Neuronal stem cell (in vitro differentiated cells): ENCODE measurements around the gene BAG2.

Source experiments
- DNase-seq: peaks from one replicate; pipeline ENCODE4 v3.0.0-alpha.2; 2013; ENCODE audit warnings: low spot score
- H2AFZ ChIP-seq: one replicate; pipeline ENCODE4 v1.6.1; 2013; ENCODE audit warnings: mild to moderate bottlenecking, low read length, inconsistent platforms
- H2AK5ac ChIP-seq: 2 replicates; pipeline ENCODE4 v1.6.1; 2013; ENCODE audit warnings: low read depth, mild to moderate bottlenecking, inconsistent platforms, low read length, moderate library complexity, mixed read lengths
- H2BK120ac ChIP-seq: 2 replicates; pipeline ENCODE4 v1.6.1; 2013; ENCODE audit warnings: low read depth, mild to moderate bottlenecking, inconsistent platforms, low read length, moderate library complexity, mixed read lengths
- H2BK12ac ChIP-seq: one replicate; pipeline ENCODE4 v1.6.1; 2013; ENCODE audit warnings: low read length, inconsistent platforms
- H2BK15ac ChIP-seq: 2 replicates; pipeline ENCODE4 v1.6.1; 2013; ENCODE audit warnings: mild to moderate bottlenecking, low read length, inconsistent platforms, mixed read lengths
- H2BK5ac ChIP-seq: one replicate; pipeline ENCODE4 v1.6.1; 2013; ENCODE audit warnings: inconsistent platforms, mild to moderate bottlenecking, low read length, moderate library complexity
- H3K14ac ChIP-seq: one replicate; pipeline ENCODE4 v1.6.1; 2013; ENCODE audit warnings: low read length, inconsistent platforms
- H3K18ac ChIP-seq: 2 replicates; pipeline ENCODE4 v1.6.1; 2013; ENCODE audit warnings: low read length, inconsistent platforms
- H3K23ac ChIP-seq: 2 replicates; pipeline ENCODE4 v1.6.1; 2013; ENCODE audit warnings: low read depth, mild to moderate bottlenecking, mixed read lengths, low read length, inconsistent platforms; ENCODE audit not compliant: poor library complexity
- H3K27ac ChIP-seq: replicated peaks from 3 replicates; pipeline ENCODE4 v1.5.1; 2013; ENCODE audit warnings: low read length, inconsistent platforms
- H3K27me3 ChIP-seq, 3 experiments: 2 replicates each; pipeline ENCODE4 v1.6.1; 2013; ENCODE audit warnings: low read length in 3 of 3, mild to moderate bottlenecking in 2 of 3, inconsistent platforms in 1 of 3, low read depth in 1 of 3, mixed read lengths in 1 of 3, moderate library complexity in 1 of 3; ENCODE audit not compliant: control insufficient read depth in 3 of 3, insufficient read depth in 3 of 3
- H3K36me3 ChIP-seq, 2 donors: replicated peaks in 1 of 2; 2 replicates each; pipeline ENCODE4 v1.6.1; 2013; ENCODE audit warnings: low read length in 2 of 2; ENCODE audit not compliant: control insufficient read depth in 2 of 2, insufficient read depth in 2 of 2
- H3K4ac ChIP-seq: 2 replicates; pipeline ENCODE4 v1.6.1; 2013; ENCODE audit warnings: inconsistent platforms, mild to moderate bottlenecking, low read length, moderate library complexity
- H3K4me1 ChIP-seq, 2 donors: 1 replicate in 1 of 2; 2 replicates in 1 of 2; pipeline ENCODE4 v1.6.1; 2013; ENCODE audit warnings: low read length in 2 of 2, low read depth in 1 of 2; ENCODE audit not compliant: control insufficient read depth in 2 of 2, insufficient read depth in 1 of 2
- H3K4me2 ChIP-seq: one replicate; pipeline ENCODE4 v1.6.1; 2013; ENCODE audit warnings: mild to moderate bottlenecking, low read length, inconsistent platforms; ENCODE audit not compliant: insufficient read depth, poor library complexity, severe bottlenecking
- H3K4me3 ChIP-seq, 2 donors: 2 replicates each; pipeline ENCODE4 v1.5.1; 2013; ENCODE audit warnings: low read length in 2 of 2, mild to moderate bottlenecking in 2 of 2, inconsistent platforms in 1 of 2, moderate library complexity in 1 of 2
- H3K79me1 ChIP-seq: one replicate; pipeline ENCODE4 v1.6.1; 2013; ENCODE audit warnings: low read depth, mild to moderate bottlenecking, inconsistent platforms, low read length, moderate library complexity
- H3K9ac ChIP-seq: one replicate; pipeline ENCODE4 v1.6.1; 2013; ENCODE audit warnings: mild to moderate bottlenecking, low read depth, low read length, inconsistent platforms; ENCODE audit not compliant: poor library complexity
- H3K9me3 ChIP-seq, 2 donors: replicated peaks in 1 of 2; 2 replicates each; pipeline versions ENCODE3 to v1.6.1; 2013; ENCODE audit warnings: low read length in 2 of 2, mild to moderate bottlenecking in 2 of 2, inconsistent platforms in 1 of 2, low read depth in 1 of 2, mixed read lengths in 1 of 2, moderate library complexity in 1 of 2; ENCODE audit not compliant: control insufficient read depth in 2 of 2, insufficient read depth in 1 of 2
- H4K8ac ChIP-seq: one replicate; pipeline ENCODE4 v1.6.1; 2013; ENCODE audit warnings: low read depth, mild to moderate bottlenecking, inconsistent platforms, low read length, moderate library complexity
- H4K91ac ChIP-seq: one replicate; pipeline ENCODE4 v1.6.1; 2013; ENCODE audit warnings: low read length, low read depth, mild to moderate bottlenecking, inconsistent platforms; ENCODE audit not compliant: poor library complexity
- WGBS, 2 donors: extraction: QIAGEN DNeasy Blood & Tissue Kit; methylation state at CpG; one replicate each; pipeline ENCODE4 v1.1.7; 2013; ENCODE audit warnings: missing lambda C conversion rate in 2 of 2, mixed read lengths in 1 of 2; ENCODE audit not compliant: insufficient read length in 2 of 2, insufficient replicate concordance in 1 of 2; ENCODE audit errors: extremely low coverage in 2 of 2; 5-methylcytosine and 5-hydroxymethylcytosine counted together

Gene BAG2

DNA sequence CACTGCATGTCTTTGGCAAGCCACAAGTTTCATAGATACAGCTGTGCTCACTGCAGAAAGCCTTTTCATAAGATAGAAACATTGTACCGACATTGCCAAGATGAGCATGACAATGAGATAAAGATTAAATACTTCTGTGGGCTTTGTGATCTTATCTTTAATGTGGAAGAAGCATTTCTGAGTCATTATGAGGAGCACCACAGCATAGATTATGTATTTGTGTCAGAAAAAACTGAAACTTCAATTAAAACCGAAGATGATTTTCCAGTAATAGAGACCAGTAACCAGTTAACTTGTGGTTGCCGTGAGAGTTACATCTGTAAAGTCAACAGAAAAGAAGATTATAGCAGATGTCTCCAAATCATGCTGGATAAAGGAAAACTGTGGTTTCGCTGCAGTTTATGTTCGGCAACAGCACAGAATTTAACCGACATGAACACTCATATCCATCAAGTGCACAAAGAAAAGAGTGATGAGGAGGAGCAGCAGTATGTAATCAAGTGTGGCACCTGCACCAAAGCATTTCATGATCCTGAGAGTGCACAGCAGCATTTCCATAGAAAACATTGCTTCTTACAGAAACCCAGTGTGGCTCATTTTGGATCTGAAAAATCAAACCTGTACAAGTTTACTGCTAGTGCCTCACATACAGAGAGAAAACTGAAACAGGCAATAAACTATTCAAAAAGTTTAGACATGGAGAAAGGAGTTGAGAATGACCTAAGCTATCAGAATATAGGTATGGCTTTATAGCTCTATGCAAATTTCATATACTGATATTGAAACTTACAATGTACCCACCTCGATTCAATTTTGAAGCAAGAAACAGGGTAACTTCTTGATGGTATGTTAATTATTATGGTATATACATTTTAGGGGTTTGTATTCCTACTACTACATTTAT is 23.9 kb upstream of the BAG2 start:
- no peak overlapping the region for H3K4ac ChIP-seq
- H2BK120ac ChIP-seq, result no peak overlapping the region
- no peak overlapping the region for H3K27ac ChIP-seq
- no peak overlapping the region for H2AK5ac ChIP-seq
- peaks cover 9 to 86% of the 10 kb centered on the region in 2 donors for H3K36me3 ChIP-seq
- no peaks in the 10 kb centered on the region for H3K27me3 ChIP-seq
- no CpG with 5 or more reads among the region's 7 CpGs for WGBS, 2 donors
- no peak overlapping the region for H3K9ac ChIP-seq
- no peak overlapping the region for H3K18ac ChIP-seq
- H2BK5ac ChIP-seq, result no peak overlapping the region
- H2BK12ac ChIP-seq, result no peak overlapping the region
- no peak overlapping the region for H2BK15ac ChIP-seq
- H3K9me3 ChIP-seq, result peaks cover 0 to 5% of the 10 kb centered on the region in 2 donors
- H3K79me1 ChIP-seq, result no peaks in the 10 kb centered on the region
- H3K4me2 ChIP-seq, result no peak overlapping the region
- H3K14ac ChIP-seq, result no peak overlapping the region
- H4K91ac ChIP-seq, result no peak overlapping the region
- H2AFZ ChIP-seq, result no peak overlapping the region
- H3K4me3 ChIP-seq, result no peak overlapping the region
- H4K8ac ChIP-seq, result no peak overlapping the region
- H3K23ac ChIP-seq, result no peak overlapping the region
- DNase-seq, result no peak
- no peaks in the 10 kb centered on the region for H3K4me1 ChIP-seq

DNA sequence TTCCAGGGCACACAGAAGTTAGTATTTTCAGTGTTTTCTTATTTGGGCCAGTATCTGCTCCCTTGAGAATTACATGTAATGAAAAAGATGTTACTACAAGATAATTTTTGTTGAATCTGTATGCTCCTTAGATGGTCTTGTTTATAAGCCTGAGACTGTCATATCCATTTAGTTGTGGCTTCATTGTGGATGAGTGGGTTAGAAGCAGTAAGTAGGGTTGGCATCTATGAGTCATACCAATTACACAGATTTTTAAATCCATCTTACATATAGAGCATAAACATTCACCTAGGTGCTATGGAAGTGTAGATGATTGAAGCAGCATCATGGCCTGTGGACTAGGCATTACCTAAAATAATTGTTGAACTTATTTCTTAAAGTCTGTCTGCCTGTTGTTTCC is 13.5 kb upstream of the BAG2 start:
- no peak overlapping the region for H3K9ac ChIP-seq
- no peak overlapping the region for H3K23ac ChIP-seq
- H2BK120ac ChIP-seq, result no peak overlapping the region
- no peak overlapping the region for H3K4me3 ChIP-seq
- H2AK5ac ChIP-seq, result no peak overlapping the region
- no peak overlapping the region for H3K27ac ChIP-seq
- H2AFZ ChIP-seq, result no peak overlapping the region
- no peak overlapping the region for H2BK12ac ChIP-seq
- no peaks in the 10 kb centered on the region for H3K9me3 ChIP-seq
- no peak overlapping the region for H3K4me2 ChIP-seq
- no peak overlapping the region for H3K4ac ChIP-seq
- no peak overlapping the region for H2BK5ac ChIP-seq
- DNase-seq, result no peak
- H3K36me3 ChIP-seq, result peaks cover 2 to 42% of the 10 kb centered on the region in 2 donors
- H3K79me1 ChIP-seq, result no peaks in the 10 kb centered on the region
- no peaks in the 10 kb centered on the region for H3K4me1 ChIP-seq
- no peak overlapping the region for H4K8ac ChIP-seq
- H3K18ac ChIP-seq, result no peak overlapping the region
- no peak overlapping the region for H3K14ac ChIP-seq
- no peaks in the 10 kb centered on the region for H3K27me3 ChIP-seq
- no peak overlapping the region for H4K91ac ChIP-seq
- no peak overlapping the region for H2BK15ac ChIP-seq

DNA sequence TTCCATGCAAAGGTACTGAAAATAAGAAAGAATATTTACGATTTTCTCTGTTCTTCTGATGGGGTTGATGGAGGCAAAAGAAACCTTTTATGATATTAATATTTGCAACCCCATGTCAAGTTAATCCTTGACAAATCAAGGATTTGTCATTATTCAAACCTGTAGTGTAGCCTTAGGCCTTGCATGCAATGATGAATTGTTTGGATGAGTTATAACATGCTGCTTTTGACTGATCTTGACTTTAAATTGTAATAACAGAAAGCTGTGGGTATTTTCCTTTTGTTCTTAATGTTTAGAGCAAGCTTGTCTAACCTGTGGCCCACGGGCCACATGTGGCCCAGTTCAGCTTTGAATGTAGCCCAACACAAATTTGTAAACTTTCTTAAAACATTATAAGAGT is 13.0 kb upstream of the BAG2 start:
- Histone ChIP-seq H3K27ac (no peak overlapping the region), H3K9me3 (peaks cover 0 to 5% of the 10 kb centered on the region in 2 donors), H3K4me3 (no peak overlapping the region), H3K18ac (no peak overlapping the region), H2BK15ac (no peak overlapping the region), H2BK12ac (no peak overlapping the region), H3K4ac (no peak overlapping the region), H2AK5ac (no peak overlapping the region), H3K27me3 (no peaks in the 10 kb centered on the region), H2AFZ (no peak overlapping the region), H4K91ac (no peak overlapping the region), H4K8ac (no peak overlapping the region), H3K79me1 (no peaks in the 10 kb centered on the region), H3K23ac (no peak overlapping the region), H3K4me1 (no peaks in the 10 kb centered on the region), H3K4me2 (no peak overlapping the region), H3K14ac (no peak overlapping the region), H3K36me3 (peaks cover 2 to 41% of the 10 kb centered on the region in 2 donors), H2BK5ac (no peak overlapping the region), H3K9ac (no peak overlapping the region), H2BK120ac (no peak overlapping the region)
- no CpG with 5 or more reads among the region's 2 CpGs for WGBS, 2 donors
- DNase-seq, result no peak

DNA sequence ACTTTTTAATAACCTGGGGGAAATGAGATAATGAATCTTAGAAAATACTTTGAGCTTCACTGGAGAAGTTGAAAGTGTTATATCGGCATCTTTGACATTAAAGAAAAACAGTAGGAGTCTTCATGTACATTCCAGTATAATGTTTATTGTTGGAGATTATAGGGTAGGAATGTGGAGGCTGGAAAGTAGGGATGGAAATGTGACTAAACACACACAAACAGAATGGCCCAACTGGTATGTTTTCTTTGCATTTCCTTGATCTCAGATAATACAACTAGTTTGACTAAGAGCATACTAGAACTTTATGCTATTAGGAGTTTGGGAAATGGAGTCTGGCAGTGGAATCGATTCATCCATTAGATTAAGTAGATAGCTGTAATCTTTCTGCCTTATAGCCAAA is 10.1 kb upstream of the BAG2 start:
- Histone ChIP-seq H2AK5ac (no peak overlapping the region), H3K4me3 (no peak overlapping the region), H3K36me3 (peaks cover 2 to 44% of the 10 kb centered on the region in 2 donors), H4K91ac (no peak overlapping the region), H3K18ac (no peak overlapping the region), H3K4ac (no peak overlapping the region), H3K79me1 (no peaks in the 10 kb centered on the region), H3K23ac (no peak overlapping the region), H3K27ac (no peak overlapping the region), H2AFZ (no peak overlapping the region), H2BK5ac (no peak overlapping the region), H4K8ac (no peak overlapping the region), H2BK15ac (no peak overlapping the region), H3K9me3 (peaks cover 2 to 20% of the 10 kb centered on the region in 2 donors), H2BK120ac (no peak overlapping the region), H3K4me1 (no peaks in the 10 kb centered on the region), H2BK12ac (no peak overlapping the region), H3K4me2 (no peak overlapping the region), H3K14ac (no peak overlapping the region), H3K27me3 (no peaks in the 10 kb centered on the region), H3K9ac (no peak overlapping the region)
- no CpG with 5 or more reads among the region's 2 CpGs for WGBS, 2 donors
- DNase-seq, result no peak
